Neural progenitor cell (in vitro differentiated cells): Measurements from ENCODE around the gene OR2W1.

Experiments used
- CTCF ChIP-seq: fragments of 200-600 bp; sonication (generic); IDR thresholded peaks from 2 replicates; pipeline ENCODE4 v1.5.1; 2017; ENCODE audit warnings: antibody characterized with exemption, mild to moderate bottlenecking
- EZH2 ChIP-seq: fragments of 200-600 bp; sonication (generic); IDR thresholded peaks from 2 replicates; pipeline ENCODE4 v1.6.1; 2017; ENCODE audit warnings: antibody characterized with exemption, mild to moderate bottlenecking, moderate library complexity
- EZH2phosphoT487 ChIP-seq: fragments of 200-600 bp; sonication (generic); IDR thresholded peaks from 2 replicates; pipeline ENCODE4 v1.6.1; 2017; ENCODE audit warnings: antibody characterized with exemption

DNA sequence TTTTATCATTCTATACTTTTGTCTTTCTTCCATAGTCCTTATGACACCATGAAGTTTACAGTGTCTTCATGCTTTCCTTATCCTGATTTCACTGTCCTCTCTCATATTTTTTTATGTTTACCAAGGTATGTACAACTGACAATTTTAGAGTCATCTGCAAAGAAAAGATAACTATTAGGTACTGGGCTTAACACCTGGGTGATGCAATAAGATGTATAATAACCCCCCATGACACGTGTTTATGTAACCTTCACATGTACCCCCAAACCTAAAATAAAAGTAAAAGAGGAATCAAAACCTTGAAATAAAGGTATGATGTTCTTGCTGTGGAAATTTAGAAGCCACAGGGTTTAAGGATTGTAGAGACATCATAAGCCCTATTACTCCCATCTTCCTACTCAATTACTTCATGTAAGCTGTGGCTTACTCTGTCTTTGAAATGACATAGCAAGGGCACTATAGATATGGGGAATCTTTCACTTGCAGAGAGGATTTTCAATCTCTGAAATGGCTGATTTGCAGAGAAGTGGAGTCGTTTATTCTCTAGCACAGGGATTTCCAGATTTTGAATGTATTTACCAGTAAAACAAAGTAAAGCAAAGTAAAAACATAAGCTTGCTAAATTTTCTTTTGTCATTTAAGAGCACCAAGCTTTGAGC lies 18.9 kb downstream of the OR2W1 start:
- no peak for TF ChIP-seq CTCF
- no peak for TF ChIP-seq EZH2phosphoT487
- no peak for TF ChIP-seq EZH2
